Upper lobe of left lung (tissue), 6 donors: ENCODE data around the gene RAB11B. TPM values are rescaled to one million over a fixed set of nuclear protein-coding genes. Genes with fewer than 3 reads are reported as not detected.
"Not testable (repeated sequence)": the region's sequence is repeated elsewhere in the genome, so short reads cannot be mapped to it uniquely, and the experiment has no call there.

ENCODE experiments used
- ATAC-seq, 2 donors: fragments of 200-7000 bp; cut with Tn5 transposase; one replicate each; pipeline ENCODE4 v1.9.1; 2022; ENCODE audit warnings: mild to moderate bottlenecking in 2 of 2, moderate library complexity in 2 of 2; ENCODE audit not compliant: low FRiP score in 2 of 2
- DNase-seq, 2 donors: peaks; one replicate each; pipeline ENCODE4 v3.0.0-alpha.2; 2019 to 2020
- H3K27ac ChIP-seq, 4 donors: fragments of 200-600 bp; sonication (generic); one replicate each; pipeline ENCODE4 v1.5.1; 2016 to 2019
- H3K27me3 ChIP-seq, 4 donors: fragments of 200-600 bp; sonication (generic); one replicate each; pipeline ENCODE4 v1.5.1; 2017 to 2019
- H3K36me3 ChIP-seq, 4 donors: fragments of 200-600 bp; sonication (generic); one replicate each; pipeline ENCODE4 v1.5.1; 2016 to 2019
- H3K4me1 ChIP-seq, 4 donors: fragments of 200-600 bp; sonication (generic); one replicate each; pipeline ENCODE4 v1.5.1; 2018 to 2019
- H3K4me3 ChIP-seq, 4 donors: fragments of 200-600 bp; sonication (generic); one replicate each; pipeline ENCODE4 v1.5.1; 2017 to 2019; ENCODE audit warnings: mild to moderate bottlenecking in 2 of 4, moderate library complexity in 1 of 4
- H3K9me3 ChIP-seq, 4 donors: fragments of 200-600 bp; sonication (generic); one replicate each; pipeline ENCODE4 v1.5.1; 2018 to 2019
- CTCF ChIP-seq, 6 experiments: fragments of 450-650 bp in 4 of 6; fragments of 200-600 bp in 2 of 6; sonication (generic) in 2 of 6; IDR thresholded peaks; one replicate each; pipeline ENCODE4 v1.5.1; 2016 to 2019; ENCODE audit warnings: antibody characterized with exemption in 6 of 6
- EP300 ChIP-seq, 4 donors: sonication (generic); formaldehyde crosslinking; IDR thresholded peaks; one replicate each; pipeline ENCODE4 v1.5.1; 2017; ENCODE audit warnings: antibody characterized with exemption in 4 of 4, control low read depth in 2 of 4
- POLR2A ChIP-seq, 4 donors: fragments of 450-650 bp; IDR thresholded peaks; one replicate each; pipeline ENCODE4 v1.5.1; 2016 to 2017; ENCODE audit warnings: antibody characterized with exemption in 4 of 4, mild to moderate bottlenecking in 2 of 4
- POLR2AphosphoS5 ChIP-seq, 2 donors: sonication (generic); formaldehyde crosslinking; IDR thresholded peaks; one replicate each; pipeline ENCODE4 v1.5.1; 2017; ENCODE audit warnings: antibody characterized with exemption in 2 of 2
- WGBS, 2 donors: methylation state at CpG; one replicate each; pipeline ENCODE4 v1.1.5; 2017 to 2018; 5-methylcytosine and 5-hydroxymethylcytosine counted together
- total RNA-seq, 6 donors: library from RNA; depleted of rRNA in 4 of 6; stranded (reverse); fragments of >200 nt in 4 of 6; gene quantifications; one replicate each; pipeline versions ENCODE4 v1.1.0 to v1.2.1, GENCODE V29; 2016 to 2021
- donor health status: DM: no; HTN: no; CAD: no; lungs with moderate emphysema.
- donor health status: DM: no; HTN: yes; CAD: no; lungs with severe emphysema.

The RAB11B gene
- total RNA-seq, 6 donors from 2014 or later, result 55.0 to 158 (median 130) TPM

- ATAC-seq, result no peak
- TF ChIP-seq POLR2AphosphoS5 (IDR thresholded peaks at IDR 0.05), result no peak
- TF ChIP-seq CTCF (IDR thresholded peaks at IDR 0.05), result no peak
- no peak for TF ChIP-seq POLR2A (IDR thresholded peaks at IDR 0.05)
- no peak for TF ChIP-seq EP300 (IDR thresholded peaks at IDR 0.05)
- Histone ChIP-seq H3K9me3 (no peaks in the 10 kb centered on the region), H3K4me3 (no peak overlapping the region), H3K27ac (no peak overlapping the region), H3K27me3 (no peaks in the 10 kb centered on the region), H3K36me3 (peaks cover 22 to 59% (median 54%) of the 10 kb centered on the region in 4 donors), H3K4me1 (no peaks in the 10 kb centered on the region)
- DNase-seq, result peak in 1 of 2 donors; percentile 75
- 88 to 91% methylated on average over 9 to 24 of the region's 24 CpGs for WGBS, 2 donors
Observed at GRCh38 chr19:8403820-8404109, 13.6 kb downstream of the RAB11B start.

GRCh38 chr19:8404391-8405151, 14.4 kb downstream of the RAB11B start:
- peaks cover 22 to 57% (median 51%) of the 10 kb centered on the region in 4 donors for H3K36me3 ChIP-seq
- 93 to 94% methylated on average over 13 to 17 of the region's 18 CpGs for WGBS, 2 donors
- no peaks in the 10 kb centered on the region for H3K9me3 ChIP-seq
- no peak overlapping the region for H3K4me3 ChIP-seq
- DNase-seq (no peak), ATAC-seq (no peak)
- no peak overlapping the region for H3K27ac ChIP-seq
- H3K27me3 ChIP-seq, result no peaks in the 10 kb centered on the region
- TF ChIP-seq CTCF (IDR thresholded peaks at IDR 0.05), result no peak
- TF ChIP-seq POLR2AphosphoS5 (IDR thresholded peaks at IDR 0.05), result no peak
- no peak for TF ChIP-seq POLR2A (IDR thresholded peaks at IDR 0.05)
- no peak for TF ChIP-seq EP300 (IDR thresholded peaks at IDR 0.05)
- H3K4me1 ChIP-seq, result no peaks in the 10 kb centered on the region

- not testable (repeated sequence) for H3K27me3 ChIP-seq, H3K36me3 ChIP-seq, H3K27ac ChIP-seq, ATAC-seq, H3K4me3 ChIP-seq, DNase-seq, H3K9me3 ChIP-seq
- 79 to 89% methylated on average over 10 to 13 of the region's 13 CpGs for WGBS, 2 donors
- peaks cover 11 to 22% (median 17%) of the 10 kb centered on the region in 4 donors for H3K4me1 ChIP-seq
Observed at GRCh38 chr19:8410718-8411117, 20.6 kb downstream of the RAB11B start.

- no peaks in the 10 kb centered on the region for H3K27me3 ChIP-seq
- peaks cover 19 to 35% (median 29%) of the 10 kb centered on the region in 4 donors for H3K4me1 ChIP-seq
- H3K9me3 ChIP-seq, result no peaks in the 10 kb centered on the region
- H3K36me3 ChIP-seq, result no peaks in the 10 kb centered on the region
- peak within 1 kb of the TSS; percentile 72 to 81 (median 78) for H3K27ac ChIP-seq
- ATAC-seq (peak; percentile 100), DNase-seq (peak; percentile 97 to 99)
- peak within 1 kb of the TSS; percentile 37 to 98 (median 94) for H3K4me3 ChIP-seq
- TF ChIP-seq POLR2A (IDR thresholded peaks at IDR 0.05) (peak in 3 of 4 donors; percentile 24 to 76 (median 46)), CTCF (IDR thresholded peaks at IDR 0.05) (peak; percentile 45 to 75 (median 65)), EP300 (IDR thresholded peaks at IDR 0.05) (no peak), POLR2AphosphoS5 (IDR thresholded peaks at IDR 0.05) (peak in 1 of 2 donors; percentile 34)
- 7 to 26% methylated on average over 16 to 45 of the region's 89 CpGs for WGBS, 2 donors
Observed at GRCh38 chr19:8412783-8413628, 22.8 kb downstream of the RAB11B start, which contains the start of gene MARCHF2. Gene MARCHF2, plus strand, starts transcription at chr19:8413305. Its CDS starts 8,536 bp downstream, at chr19:8421841.

GRCh38 chr19:8413629-8413995, 23.5 kb downstream of the RAB11B start:
- Histone ChIP-seq H3K4me3 (peak overlapping the region; percentile 37 to 98 (median 94)), H3K4me1 (peaks cover 23 to 40% (median 35%) of the 10 kb centered on the region in 4 donors), H3K36me3 (peaks cover 0 to 2% (median under 1%) of the 10 kb centered on the region in 4 donors), H3K9me3 (no peaks in the 10 kb centered on the region), H3K27ac (peak overlapping the region; percentile 72 to 81 (median 78)), H3K27me3 (no peaks in the 10 kb centered on the region)
- WGBS, 2 donors, result 16 to 21% methylated on average over 3 of the region's 3 CpGs
- no peak for DNase-seq
- no peak for ATAC-seq
- TF ChIP-seq CTCF (IDR thresholded peaks at IDR 0.05), result no peak
- no peak for TF ChIP-seq POLR2A (IDR thresholded peaks at IDR 0.05)
- TF ChIP-seq EP300 (IDR thresholded peaks at IDR 0.05), result no peak
- no peak for TF ChIP-seq POLR2AphosphoS5 (IDR thresholded peaks at IDR 0.05)
